Natural killer cell treated with Interleukin-12 subunit alpha and Interleukin-12 subunit beta and Interleukin-15 and Interleukin-18, amount 100 ng/mL, for 72 hours (primary cell): ENCODE results near the gene MRPS31. TPM values are rescaled to one million over a fixed set of nuclear protein-coding genes. Genes with fewer than 3 reads are reported as not detected.

Experiments used
- ATAC-seq, 2 donors: fragments of 150-1000 bp; cut with Tn5 transposase in 1 of 2; sonication (Bioruptor Pico), chemical (Tn5 transposase) in 1 of 2; 2 replicates each; pipeline ENCODE4 v1.10.0; 2021
- DNase-seq: peaks from one replicate; pipeline ENCODE4 v3.0.0; 2022; ENCODE audit warnings: low spot score
- H3K27ac Mint-ChIP-seq, 2 donors: 1 replicate in 1 of 2; 2 replicates in 1 of 2; pipeline ENCODE4 v1.8.0; 2022; ENCODE audit warnings: mixed read lengths in 2 of 2, mild to moderate bottlenecking in 1 of 2, moderate library complexity in 1 of 2
- H3K27me3 Mint-ChIP-seq, 2 donors: 1 replicate in 1 of 2; 2 replicates in 1 of 2; pipeline ENCODE4 v1.8.0; 2022; ENCODE audit warnings: mixed read lengths in 2 of 2
- H3K36me3 Mint-ChIP-seq: one replicate; pipeline ENCODE4 v1.8.0; 2022; ENCODE audit warnings: mixed read lengths
- H3K4me1 Mint-ChIP-seq, 2 donors: 1 replicate in 1 of 2; 2 replicates in 1 of 2; pipeline ENCODE4 v1.8.0; 2022; ENCODE audit warnings: low read depth in 2 of 2, mixed read lengths in 2 of 2, mild to moderate bottlenecking in 1 of 2
- H3K4me3 Mint-ChIP-seq: one replicate; pipeline ENCODE4 v1.8.0; 2022; ENCODE audit warnings: mixed read lengths
- H3K9me3 Mint-ChIP-seq: 2 replicates; pipeline ENCODE4 v1.8.0; 2022; ENCODE audit warnings: mixed read lengths
- total RNA-seq, 2 donors: library from RNA; stranded (reverse); gene quantifications; one replicate each; pipeline ENCODE4 v1.2.3, GENCODE V29; 2022

Gene MRPS31
- total RNA-seq, 2 donors from 2014 or later: 25.2 to 27.4 TPM

GRCh38 chr13:40781717-40782116 lies 10.7 kb upstream of the MRPS31 start:
- ATAC-seq (no peak), DNase-seq (no peak)
- Mint-ChIP-seq H3K4me3 (no peak overlapping the region), H3K9me3 (no peaks in the 10 kb centered on the region), H3K4me1 (peaks cover 11 to 19% of the 10 kb centered on the region in 2 donors), H3K36me3 (no peaks in the 10 kb centered on the region), H3K27me3 (no peaks in the 10 kb centered on the region), H3K27ac (no peak overlapping the region)

DNA sequence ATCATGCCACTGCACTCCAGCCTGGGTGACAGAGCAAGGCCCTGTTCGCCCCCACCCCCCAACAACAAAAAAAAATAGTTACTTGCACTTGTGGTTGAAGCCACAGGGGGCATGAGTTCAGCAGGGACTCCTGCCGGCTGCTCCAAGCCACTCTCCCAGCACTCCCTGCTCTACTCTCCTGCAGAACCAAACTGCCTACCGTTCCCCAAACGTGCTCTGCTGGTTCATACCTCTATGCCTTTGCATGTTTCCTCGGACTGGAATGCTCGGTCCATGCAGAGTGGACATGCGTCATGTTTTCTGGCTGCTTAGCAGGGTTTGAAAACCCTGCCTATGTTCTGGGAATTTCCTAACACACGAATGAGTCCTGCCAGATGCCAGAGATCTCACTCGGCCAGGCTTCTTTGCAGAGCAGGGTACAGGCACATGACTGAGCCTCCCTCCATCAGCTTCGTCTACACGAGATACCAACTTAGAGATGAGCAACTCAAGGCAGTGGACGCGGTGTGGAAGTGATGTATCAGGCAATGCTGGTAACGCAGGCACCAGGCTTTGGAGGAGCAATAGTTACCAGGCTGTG lies 9.9 kb upstream of the MRPS31 start:
- peaks cover 17 to 27% of the 10 kb centered on the region in 2 donors for H3K4me1 Mint-ChIP-seq
- H3K9me3 Mint-ChIP-seq: no peaks in the 10 kb centered on the region
- H3K27ac Mint-ChIP-seq: no peak overlapping the region
- ATAC-seq: no peak
- DNase-seq: no peak
- no peaks in the 10 kb centered on the region for H3K36me3 Mint-ChIP-seq
- H3K27me3 Mint-ChIP-seq: no peaks in the 10 kb centered on the region
- no peak overlapping the region for H3K4me3 Mint-ChIP-seq

DNA sequence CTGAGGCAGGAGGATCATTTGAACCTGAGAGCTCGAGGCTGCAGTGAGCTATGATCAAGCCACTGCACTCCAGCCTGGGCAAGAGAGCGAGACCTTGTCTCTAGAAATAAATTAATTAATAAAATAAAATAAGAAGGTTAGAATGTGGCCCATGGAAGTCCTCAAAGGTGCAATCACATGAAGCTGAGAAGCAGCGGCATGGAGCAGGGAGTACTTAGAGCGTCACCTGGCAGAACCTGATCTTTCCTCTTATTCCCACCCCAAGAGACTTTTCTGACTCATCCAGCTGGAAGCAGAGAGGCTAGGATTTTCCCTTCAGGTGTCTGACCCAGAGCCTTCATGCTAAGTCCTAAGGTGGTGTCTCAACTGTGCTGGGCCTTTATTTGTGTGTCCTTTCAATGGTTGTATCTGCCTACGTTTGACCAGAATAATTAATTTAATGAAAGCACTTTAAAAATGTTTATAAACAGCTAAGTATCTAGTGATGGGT lies 8.9 kb upstream of the MRPS31 start:
- ATAC-seq (no peak), DNase-seq (no peak)
- H3K27me3 Mint-ChIP-seq: no peaks in the 10 kb centered on the region
- no peak overlapping the region for H3K4me3 Mint-ChIP-seq
- H3K36me3 Mint-ChIP-seq: no peaks in the 10 kb centered on the region
- H3K27ac Mint-ChIP-seq: no peak overlapping the region
- no peaks in the 10 kb centered on the region for H3K9me3 Mint-ChIP-seq
- H3K4me1 Mint-ChIP-seq: peaks cover 21 to 31% of the 10 kb centered on the region in 2 donors

DNA sequence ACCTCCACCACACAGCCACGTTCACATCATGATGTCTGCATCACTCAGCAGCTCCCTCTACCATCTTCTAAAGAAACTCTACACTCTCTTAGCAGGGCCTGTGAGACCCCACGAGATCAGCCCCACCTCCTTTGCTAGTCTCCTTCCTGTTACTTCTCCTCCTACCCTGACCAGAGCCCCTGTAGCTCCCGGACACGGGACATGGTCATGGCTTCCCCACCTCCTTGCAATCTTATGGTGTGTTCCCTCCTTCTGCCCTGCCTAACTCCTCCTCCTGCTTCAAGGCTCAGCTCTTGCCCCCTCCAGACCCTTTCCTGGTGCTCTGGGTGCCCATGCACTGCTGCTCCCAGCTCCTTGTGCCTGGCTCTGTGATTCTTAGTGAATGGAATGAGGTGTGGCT lies 8.1 kb upstream of the MRPS31 start:
- ATAC-seq: no peak
- Mint-ChIP-seq H3K27ac (peak overlapping the region in 1 of 2 donors; percentile 28), H3K36me3 (no peaks in the 10 kb centered on the region), H3K9me3 (no peaks in the 10 kb centered on the region), H3K4me1 (peaks cover 21 to 31% of the 10 kb centered on the region in 2 donors), H3K27me3 (no peaks in the 10 kb centered on the region), H3K4me3 (no peak overlapping the region)
- DNase-seq: no peak

GRCh38 chr13:40777809-40778175 lies 6.8 kb upstream of the MRPS31 start:
- ATAC-seq: no peak
- no peaks in the 10 kb centered on the region for H3K36me3 Mint-ChIP-seq
- peak overlapping the region; percentile 92 for H3K27ac Mint-ChIP-seq
- H3K4me1 Mint-ChIP-seq: peaks cover 21 to 31% of the 10 kb centered on the region in 2 donors
- H3K4me3 Mint-ChIP-seq: peak overlapping the region; percentile 83
- no peaks in the 10 kb centered on the region for H3K27me3 Mint-ChIP-seq
- no peaks in the 10 kb centered on the region for H3K9me3 Mint-ChIP-seq
- no peak for DNase-seq

DNA sequence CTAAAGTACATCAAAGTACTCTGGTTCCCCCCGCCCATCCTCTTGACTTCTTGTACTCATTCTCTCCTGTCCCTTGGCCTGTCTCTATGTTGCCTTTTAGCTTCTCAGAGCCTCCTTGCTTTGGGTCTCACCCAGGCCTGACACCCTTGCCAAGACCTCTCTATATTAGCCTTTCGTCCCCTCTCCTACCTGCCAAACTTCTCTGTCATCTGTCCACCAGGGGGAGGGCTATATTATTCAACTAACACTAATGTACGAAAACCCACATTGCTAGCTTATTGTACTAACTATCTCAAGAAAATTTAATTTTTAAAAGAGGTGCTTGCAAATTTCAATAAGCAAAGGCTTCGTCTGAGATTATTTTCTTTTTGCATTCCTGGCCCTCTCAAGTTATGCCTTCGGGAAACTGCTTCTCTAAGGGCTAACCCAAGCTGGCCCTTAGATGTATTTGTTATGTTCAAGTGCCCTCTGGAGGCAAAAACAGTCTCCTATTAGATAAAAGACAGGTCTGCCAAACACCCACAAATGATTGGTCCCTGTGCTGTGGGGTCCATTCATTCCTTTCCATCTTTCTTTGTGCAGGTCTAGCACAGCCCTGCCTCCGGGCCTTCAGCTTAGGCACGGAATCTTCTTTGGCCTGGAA lies 6.3 kb upstream of the MRPS31 start:
- Mint-ChIP-seq H3K4me3 (peak overlapping the region; percentile 83), H3K9me3 (no peaks in the 10 kb centered on the region), H3K27me3 (no peaks in the 10 kb centered on the region), H3K4me1 (peaks cover 21 to 31% of the 10 kb centered on the region in 2 donors), H3K36me3 (no peaks in the 10 kb centered on the region), H3K27ac (peak overlapping the region; percentile 92)
- peak; percentile 82 to 85 for ATAC-seq
- peak; percentile 69 for DNase-seq

GRCh38 chr13:40776681-40777165 lies 5.7 kb upstream of the MRPS31 start:
- H3K9me3 Mint-ChIP-seq: no peaks in the 10 kb centered on the region
- H3K4me1 Mint-ChIP-seq: peaks cover 21 to 31% of the 10 kb centered on the region in 2 donors
- peak; percentile 75 for DNase-seq
- H3K4me3 Mint-ChIP-seq: peak overlapping the region; percentile 83
- no peaks in the 10 kb centered on the region for H3K36me3 Mint-ChIP-seq
- peak overlapping the region; percentile 92 for H3K27ac Mint-ChIP-seq
- H3K27me3 Mint-ChIP-seq: no peaks in the 10 kb centered on the region
- peak; percentile 86 to 92 for ATAC-seq

- H3K4me3 Mint-ChIP-seq: peak overlapping the region; percentile 83
- DNase-seq (no peak), ATAC-seq (no peak)
- no peaks in the 10 kb centered on the region for H3K36me3 Mint-ChIP-seq
- peaks cover 22 to 31% of the 10 kb centered on the region in 2 donors for H3K4me1 Mint-ChIP-seq
- no peaks in the 10 kb centered on the region for H3K27me3 Mint-ChIP-seq
- H3K27ac Mint-ChIP-seq: peak overlapping the region; percentile 92
- no peaks in the 10 kb centered on the region for H3K9me3 Mint-ChIP-seq
These were observed 5.2 kb upstream of the MRPS31 start for GRCh38 chr13:40776232-40776631.

DNA sequence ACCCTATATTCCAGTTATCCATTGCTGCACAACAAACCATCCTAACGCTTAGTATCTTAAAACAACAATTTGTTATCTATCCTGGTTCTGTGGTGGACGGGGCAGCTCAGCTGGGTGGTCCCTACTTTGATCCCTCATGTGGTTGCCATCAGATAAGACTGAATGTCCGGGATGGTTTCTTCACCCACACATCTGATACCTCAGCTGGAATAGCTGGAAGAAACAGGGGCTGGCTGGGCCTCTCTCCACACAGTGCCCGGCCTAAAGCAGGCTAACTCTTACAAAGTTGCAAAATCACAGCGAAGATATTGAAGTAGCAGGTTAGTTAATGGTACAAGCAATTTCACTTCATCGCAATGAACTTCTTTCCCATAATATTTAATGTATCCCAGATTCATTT lies 3.7 kb upstream of the MRPS31 start:
- no peaks in the 10 kb centered on the region for H3K36me3 Mint-ChIP-seq
- H3K4me1 Mint-ChIP-seq: peaks cover 34 to 41% of the 10 kb centered on the region in 2 donors
- H3K27ac Mint-ChIP-seq: peak overlapping the region in 1 of 2 donors; percentile 31
- no peak overlapping the region for H3K4me3 Mint-ChIP-seq
- ATAC-seq (no peak), DNase-seq (no peak)
- no peaks in the 10 kb centered on the region for H3K27me3 Mint-ChIP-seq
- no peaks in the 10 kb centered on the region for H3K9me3 Mint-ChIP-seq

DNA sequence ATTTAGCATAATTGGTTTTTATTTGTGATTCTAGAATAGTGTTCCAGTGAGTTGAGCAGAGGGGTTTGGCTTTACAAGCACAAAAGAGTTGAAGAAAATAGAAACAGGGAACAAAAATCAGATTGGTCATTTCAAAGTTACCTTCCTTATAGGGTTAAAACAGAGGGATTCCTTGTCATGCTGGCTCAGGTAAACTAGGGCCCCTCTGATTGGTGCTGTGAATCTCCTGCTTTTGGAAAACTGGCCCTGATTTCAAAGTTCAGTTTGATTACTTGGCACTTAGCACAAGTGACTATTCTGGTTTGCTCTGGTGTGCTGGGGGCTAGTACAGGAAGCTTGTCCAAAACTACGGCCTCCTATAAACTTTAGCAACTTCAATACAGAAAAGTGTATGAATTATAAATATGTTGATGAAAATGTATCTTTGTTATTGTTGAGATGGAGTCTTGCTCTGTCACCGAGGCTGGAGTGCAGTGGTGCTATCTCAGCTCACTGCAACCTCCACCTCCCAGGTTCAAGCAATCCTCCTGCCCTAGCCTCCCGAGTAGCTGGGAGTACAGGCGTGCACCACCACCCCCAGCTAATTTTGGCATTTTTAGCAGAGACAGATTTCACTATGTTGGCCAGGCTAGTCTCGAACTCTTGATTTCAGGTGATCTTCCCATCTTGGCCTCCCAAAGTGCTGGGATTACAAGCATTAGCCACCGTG lies 1.9 kb upstream of the MRPS31 start:
- no peaks in the 10 kb centered on the region for H3K36me3 Mint-ChIP-seq
- DNase-seq: no peak
- peaks cover 35 to 37% of the 10 kb centered on the region in 2 donors for H3K4me1 Mint-ChIP-seq
- H3K9me3 Mint-ChIP-seq: no peaks in the 10 kb centered on the region
- no peak for ATAC-seq
- H3K27me3 Mint-ChIP-seq: no peaks in the 10 kb centered on the region
- H3K27ac Mint-ChIP-seq: no peak overlapping the region
- no peak overlapping the region for H3K4me3 Mint-ChIP-seq

DNA sequence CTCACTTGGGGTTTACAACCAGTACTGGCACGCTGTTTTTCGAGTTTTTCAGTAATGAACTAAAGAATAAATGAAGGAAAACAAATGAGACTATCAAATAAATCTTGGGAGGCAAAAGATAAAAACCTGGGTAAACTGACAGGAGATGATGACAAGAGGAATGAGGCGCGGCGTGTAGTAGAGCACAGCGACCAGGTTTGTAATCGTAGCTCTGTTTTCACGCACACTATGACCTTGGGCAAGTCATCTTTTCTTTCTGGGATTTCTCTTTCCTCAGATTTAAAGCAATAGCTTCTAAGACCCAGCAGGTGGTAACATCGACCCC lies 419 bp downstream of the MRPS31 start:
- H3K4me3 Mint-ChIP-seq: peak overlapping the region; percentile 88
- H3K9me3 Mint-ChIP-seq: no peaks in the 10 kb centered on the region
- H3K27me3 Mint-ChIP-seq: no peaks in the 10 kb centered on the region
- ATAC-seq: no peak
- no peak for DNase-seq
- H3K4me1 Mint-ChIP-seq: peaks cover 14 to 15% of the 10 kb centered on the region in 2 donors
- H3K36me3 Mint-ChIP-seq: no peaks in the 10 kb centered on the region
- H3K27ac Mint-ChIP-seq: peak overlapping the region; percentile 86 to 98

- no peak for DNase-seq
- no peaks in the 10 kb centered on the region for H3K36me3 Mint-ChIP-seq
- H3K4me1 Mint-ChIP-seq: peaks cover 13 to 15% of the 10 kb centered on the region in 2 donors
- H3K4me3 Mint-ChIP-seq: peak overlapping the region; percentile 88
- no peaks in the 10 kb centered on the region for H3K9me3 Mint-ChIP-seq
- no peak for ATAC-seq
- H3K27ac Mint-ChIP-seq: peak overlapping the region; percentile 86 to 98
- H3K27me3 Mint-ChIP-seq: no peaks in the 10 kb centered on the region
These were observed 1.0 kb downstream of the MRPS31 start for GRCh38 chr13:40769970-40770369.

GRCh38 chr13:40765602-40766001 lies 5.4 kb downstream of the MRPS31 start:
- DNase-seq (no peak), ATAC-seq (no peak)
- no peak overlapping the region for H3K4me3 Mint-ChIP-seq
- H3K4me1 Mint-ChIP-seq: peaks cover 21 to 25% of the 10 kb centered on the region in 2 donors
- H3K9me3 Mint-ChIP-seq: no peaks in the 10 kb centered on the region
- H3K36me3 Mint-ChIP-seq: no peaks in the 10 kb centered on the region
- no peak overlapping the region for H3K27ac Mint-ChIP-seq
- no peaks in the 10 kb centered on the region for H3K27me3 Mint-ChIP-seq
